Ectodermal cell (in vitro differentiated cells): ENCODE data around the gene CTSD. TPM values are rescaled to one million over a fixed set of nuclear protein-coding genes. Genes with fewer than 3 reads are reported as not detected.
"Not testable (repeated sequence)": the region's sequence is repeated elsewhere in the genome, so short reads cannot be mapped to it uniquely, and the experiment has no call there.

ENCODE experiments used
- H3K27ac ChIP-seq: 2 replicates; pipeline ENCODE4 v1.7.0; 2013; ENCODE audit warnings: mild to moderate bottlenecking, low read depth, low read length; ENCODE audit not compliant: insufficient read depth, poor library complexity, severe bottlenecking
- H3K27me3 ChIP-seq: 2 replicates; pipeline ENCODE4 v1.7.0; 2013; ENCODE audit warnings: mild to moderate bottlenecking, low read length; ENCODE audit not compliant: insufficient read depth, control insufficient read depth, poor library complexity, severe bottlenecking
- H3K36me3 ChIP-seq: one replicate; pipeline ENCODE4 v1.7.0; 2013; ENCODE audit warnings: low read length; ENCODE audit not compliant: control insufficient read depth, insufficient read depth
- H3K4me1 ChIP-seq: one replicate; pipeline ENCODE4 v1.7.0; 2013; ENCODE audit warnings: low read length; ENCODE audit not compliant: control insufficient read depth, insufficient read depth
- H3K4me3 ChIP-seq: 2 replicates; pipeline ENCODE4 v1.7.0; 2013; ENCODE audit warnings: low read depth, low read length, control low read depth; ENCODE audit not compliant: insufficient read depth
- H3K9me3 ChIP-seq: 2 replicates; pipeline ENCODE4 v1.7.0; 2013; ENCODE audit warnings: mild to moderate bottlenecking, low read length, moderate library complexity; ENCODE audit not compliant: control insufficient read depth
- WGBS, 2 experiments: methylation state at CpG; one replicate each; pipeline ENCODE4 v1.1.7; 2013; ENCODE audit warnings: missing lambda C conversion rate in 2 of 2; 5-methylcytosine and 5-hydroxymethylcytosine counted together
- polyA plus RNA-seq, 4 experiments: library from polyadenylated mRNA; stranded (reverse); fragments of 50-300 nt; gene quantifications; one replicate each; pipeline ENCODE4 v1.2.3, GENCODE V29; 2013

The CTSD gene
- polyA plus RNA-seq (2013, experiment 1 of 4), result 165 TPM
- 165 TPM for polyA plus RNA-seq (2013, experiment 2 of 4)
- 109 TPM for polyA plus RNA-seq (2013, experiment 3 of 4)
- polyA plus RNA-seq (2013, experiment 4 of 4), result 117 TPM

DNA sequence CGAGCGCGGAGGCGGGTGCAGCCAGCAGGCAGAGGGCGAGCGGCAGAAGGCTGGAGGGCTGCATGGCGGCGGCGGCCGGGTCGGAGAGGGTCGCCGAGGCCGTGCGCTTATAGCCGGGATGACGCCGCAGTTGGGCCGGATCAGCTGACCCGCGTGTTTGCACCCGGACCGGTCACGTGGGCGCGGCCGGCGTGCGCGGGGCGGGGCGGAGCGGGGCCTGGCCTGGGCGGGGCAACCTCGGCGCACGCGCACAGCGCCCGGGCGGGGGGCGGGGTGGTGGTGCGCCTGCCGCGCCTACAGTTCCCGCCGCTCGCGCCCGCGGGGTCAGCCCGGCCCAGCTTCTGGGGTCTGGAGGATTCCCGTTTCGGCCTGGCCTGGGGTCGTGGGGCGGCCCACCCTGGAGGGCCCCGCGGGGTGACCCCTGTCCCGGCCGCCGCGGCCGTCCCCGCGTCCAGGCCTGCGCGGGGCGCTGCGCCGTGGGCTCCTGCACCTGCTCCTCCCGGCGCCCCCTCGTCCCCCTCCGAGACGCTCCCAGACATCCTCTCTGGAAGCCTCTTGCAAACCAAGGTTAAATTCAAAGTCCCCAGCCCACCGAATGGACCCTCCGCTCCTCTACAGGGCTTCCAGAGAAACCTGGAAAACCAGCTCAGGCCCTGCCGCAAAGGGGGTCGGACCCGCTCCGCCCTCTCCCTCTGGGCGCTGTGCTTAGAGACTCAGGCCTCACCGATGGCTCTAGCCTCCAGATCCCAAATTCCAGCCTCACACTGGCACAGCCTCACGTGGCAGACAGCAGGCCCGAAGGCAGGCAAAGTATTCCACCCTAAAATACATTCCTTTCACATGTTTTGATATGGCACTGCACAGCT is at the start of gene CTSD:
TSS of gene CTSD (minus strand) at position 132 of the 866 bp plus-strand sequence. CDS start at position 64, 68 bp downstream.
- no peaks in the 10 kb centered on the region for H3K27me3 ChIP-seq
- H3K36me3 ChIP-seq, result no peaks in the 10 kb centered on the region
- 1% methylated on average over 85 of the region's 85 CpGs for WGBS, 2 experiments
- peaks cover 9% of the 10 kb centered on the region for H3K4me1 ChIP-seq
- H3K9me3 ChIP-seq, result no peaks in the 10 kb centered on the region
- peak within 1 kb of the TSS; percentile 91 for H3K4me3 ChIP-seq
- no peak within 1 kb of the TSS for H3K27ac ChIP-seq

DNA sequence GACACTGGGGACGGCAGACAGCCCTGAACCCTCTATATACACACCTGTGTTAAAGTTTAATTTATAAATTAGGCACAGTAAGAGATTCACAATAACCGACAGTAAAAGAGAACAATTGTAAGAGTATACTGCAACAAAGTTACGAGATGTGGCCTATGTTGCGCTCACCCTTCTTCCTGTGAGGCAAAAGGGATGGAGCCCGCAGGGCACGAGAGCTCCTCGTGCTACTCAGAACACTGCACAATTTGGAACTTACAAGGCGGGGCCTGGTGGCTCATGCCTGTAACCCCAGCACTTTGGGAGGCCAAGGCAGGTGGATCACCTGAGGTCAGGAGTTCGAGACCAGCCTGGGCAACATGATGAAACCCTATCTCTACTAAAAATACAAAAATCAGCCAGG is 49.6 kb upstream of the CTSD start:
- H3K27ac ChIP-seq, H3K4me3 ChIP-seq, H3K4me1 ChIP-seq, H3K36me3 ChIP-seq, H3K9me3 ChIP-seq, H3K27me3 ChIP-seq: not testable (repeated sequence)
- WGBS, 2 experiments, result 90 to 95% methylated on average over 8 to 9 of the region's 9 CpGs

DNA sequence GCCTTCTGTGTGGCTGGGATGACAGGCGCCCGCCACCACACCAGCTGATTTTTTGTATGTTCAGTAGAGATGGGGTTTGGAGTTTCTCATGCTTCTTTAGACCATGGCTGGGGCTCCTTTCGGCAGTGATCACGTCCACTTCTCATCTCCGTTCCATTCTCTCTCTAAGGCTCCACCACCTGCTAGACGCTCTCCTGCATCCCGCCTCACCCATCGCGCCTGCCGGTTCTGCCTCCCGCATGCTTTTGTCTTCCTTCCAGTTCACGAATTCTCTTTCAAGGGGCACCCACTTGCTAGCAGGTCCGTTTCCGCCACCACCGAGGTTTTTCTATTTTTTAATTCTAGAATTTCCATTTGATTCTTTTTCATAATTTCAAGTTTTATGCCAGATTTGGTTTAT is 49.1 kb upstream of the CTSD start:
- Histone ChIP-seq H3K9me3 (no peaks in the 10 kb centered on the region), H3K27me3 (no peaks in the 10 kb centered on the region), H3K4me3 (no peak overlapping the region), H3K4me1 (no peaks in the 10 kb centered on the region), H3K27ac (no peak overlapping the region), H3K36me3 (no peaks in the 10 kb centered on the region)
- WGBS, 2 experiments, result 93 to 94% methylated on average over 15 of the region's 15 CpGs

DNA sequence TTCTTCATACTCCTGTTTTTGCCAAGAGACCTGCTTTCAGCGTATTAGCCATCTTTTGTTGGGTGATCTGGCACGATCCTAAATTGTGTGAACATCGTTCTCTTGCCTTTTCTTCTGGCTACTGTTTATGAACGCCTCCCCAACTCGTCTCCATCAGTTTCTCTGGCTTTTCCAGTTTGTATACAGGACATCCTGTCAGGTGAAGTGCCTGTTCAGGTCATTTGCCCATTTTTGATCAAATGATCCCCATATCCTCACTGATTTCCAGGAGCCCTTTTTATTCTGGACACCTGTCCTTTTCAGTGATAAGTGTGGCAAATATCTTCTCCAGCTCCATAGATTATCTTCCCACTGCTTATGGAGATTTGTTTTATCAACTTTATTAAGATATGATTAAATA is 48.5 kb upstream of the CTSD start:
- H3K27ac ChIP-seq, result no peak overlapping the region
- no peaks in the 10 kb centered on the region for H3K9me3 ChIP-seq
- H3K4me3 ChIP-seq, result no peak overlapping the region
- H3K36me3 ChIP-seq, result no peaks in the 10 kb centered on the region
- 88 to 93% methylated on average over 5 of the region's 5 CpGs for whole genome bisulfite sequencing, 2 experiments
- H3K4me1 ChIP-seq, result no peaks in the 10 kb centered on the region
- H3K27me3 ChIP-seq, result no peaks in the 10 kb centered on the region

DNA sequence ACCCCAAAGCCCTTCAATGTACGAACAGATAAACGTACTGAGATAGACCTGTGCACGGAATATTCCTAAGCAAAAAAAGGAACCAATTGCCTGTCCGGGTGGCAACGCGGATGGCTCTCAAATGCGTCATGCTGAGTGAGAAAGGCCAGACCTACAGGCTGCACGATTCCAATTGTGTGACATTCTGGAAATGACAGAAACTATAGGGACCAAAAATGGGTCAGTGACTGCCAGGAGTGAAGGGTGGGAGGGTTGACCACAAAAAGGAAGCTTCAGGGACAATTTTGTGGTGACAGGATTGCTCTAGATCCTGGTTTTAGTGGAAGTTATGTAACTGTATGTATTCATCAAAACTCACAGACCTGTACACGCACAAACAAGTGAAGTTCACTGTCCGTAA is 47.0 kb upstream of the CTSD start:
- no peaks in the 10 kb centered on the region for H3K9me3 ChIP-seq
- H3K4me3 ChIP-seq, result no peak overlapping the region
- H3K27ac ChIP-seq, result no peak overlapping the region
- H3K36me3 ChIP-seq, result no peaks in the 10 kb centered on the region
- WGBS, 2 experiments, result 92 to 93% methylated on average over 10 of the region's 10 CpGs
- H3K27me3 ChIP-seq, result no peaks in the 10 kb centered on the region
- H3K4me1 ChIP-seq, result no peaks in the 10 kb centered on the region

DNA sequence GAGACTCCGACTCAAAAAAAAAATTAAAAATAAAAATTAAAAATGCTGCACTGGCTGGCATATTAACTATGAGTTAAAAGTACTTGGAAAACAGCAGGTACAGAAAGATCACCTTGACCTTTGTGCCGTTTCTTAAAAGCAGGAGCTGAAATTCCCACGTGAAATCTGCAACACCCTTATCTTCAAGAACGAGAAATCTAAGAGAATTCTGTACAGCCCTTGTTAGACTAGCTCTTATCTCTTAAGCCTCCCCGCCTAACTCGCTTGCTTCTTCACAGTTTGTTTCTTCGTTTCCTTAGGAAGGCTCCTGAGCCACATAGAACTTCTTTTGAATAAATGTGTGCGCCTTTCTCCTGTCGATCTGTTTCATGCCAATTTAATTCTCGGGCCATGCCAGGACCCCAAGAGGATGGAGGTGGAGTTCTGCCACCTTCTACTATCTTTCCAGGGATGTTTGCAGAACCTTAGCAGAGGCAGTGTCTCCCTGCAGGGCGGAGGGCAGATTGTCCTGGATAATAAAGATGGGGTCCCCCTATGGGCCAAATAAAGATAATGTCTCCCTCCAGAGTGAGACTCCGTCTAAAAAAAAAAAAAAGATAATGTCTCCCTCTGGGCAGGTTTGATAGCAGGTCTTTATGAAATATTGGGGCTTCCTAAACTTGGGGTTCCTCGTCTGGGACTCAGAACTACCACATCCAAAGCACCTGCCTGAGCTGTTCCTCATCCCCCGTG is 43.7 kb upstream of the CTSD start:
- no peaks in the 10 kb centered on the region for H3K4me1 ChIP-seq
- H3K4me3 ChIP-seq, result no peak overlapping the region
- WGBS, 2 experiments, result 86 to 89% methylated on average over 14 of the region's 14 CpGs
- no peaks in the 10 kb centered on the region for H3K36me3 ChIP-seq
- H3K27ac ChIP-seq, result no peak overlapping the region
- no peaks in the 10 kb centered on the region for H3K27me3 ChIP-seq
- H3K9me3 ChIP-seq, result no peaks in the 10 kb centered on the region

DNA sequence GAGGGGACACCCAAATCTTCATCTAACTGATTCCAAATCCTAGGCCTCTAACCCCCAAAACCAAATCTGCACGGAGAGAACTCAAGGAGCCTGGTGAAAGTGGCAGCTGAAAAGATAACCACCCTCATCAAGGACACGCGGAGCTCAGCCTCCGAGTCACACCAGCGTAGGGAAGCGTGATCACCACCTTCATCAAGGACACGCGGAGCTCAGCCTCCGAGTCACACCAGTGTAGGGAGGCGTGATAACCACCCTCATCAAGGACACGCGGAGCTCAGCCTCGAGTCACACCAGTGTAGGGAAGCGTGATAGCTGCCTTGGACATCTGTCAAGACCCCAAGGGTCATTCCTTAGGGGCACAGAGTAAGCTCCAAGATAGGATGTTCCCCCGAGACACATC is 41.8 kb upstream of the CTSD start:
- no peaks in the 10 kb centered on the region for H3K4me1 ChIP-seq
- H3K27me3 ChIP-seq, result no peaks in the 10 kb centered on the region
- no peak overlapping the region for H3K27ac ChIP-seq
- no peaks in the 10 kb centered on the region for H3K9me3 ChIP-seq
- H3K4me3 ChIP-seq, result no peak overlapping the region
- H3K36me3 ChIP-seq, result no peaks in the 10 kb centered on the region
- WGBS, 2 experiments, result 92 to 95% methylated on average over 15 of the region's 15 CpGs

DNA sequence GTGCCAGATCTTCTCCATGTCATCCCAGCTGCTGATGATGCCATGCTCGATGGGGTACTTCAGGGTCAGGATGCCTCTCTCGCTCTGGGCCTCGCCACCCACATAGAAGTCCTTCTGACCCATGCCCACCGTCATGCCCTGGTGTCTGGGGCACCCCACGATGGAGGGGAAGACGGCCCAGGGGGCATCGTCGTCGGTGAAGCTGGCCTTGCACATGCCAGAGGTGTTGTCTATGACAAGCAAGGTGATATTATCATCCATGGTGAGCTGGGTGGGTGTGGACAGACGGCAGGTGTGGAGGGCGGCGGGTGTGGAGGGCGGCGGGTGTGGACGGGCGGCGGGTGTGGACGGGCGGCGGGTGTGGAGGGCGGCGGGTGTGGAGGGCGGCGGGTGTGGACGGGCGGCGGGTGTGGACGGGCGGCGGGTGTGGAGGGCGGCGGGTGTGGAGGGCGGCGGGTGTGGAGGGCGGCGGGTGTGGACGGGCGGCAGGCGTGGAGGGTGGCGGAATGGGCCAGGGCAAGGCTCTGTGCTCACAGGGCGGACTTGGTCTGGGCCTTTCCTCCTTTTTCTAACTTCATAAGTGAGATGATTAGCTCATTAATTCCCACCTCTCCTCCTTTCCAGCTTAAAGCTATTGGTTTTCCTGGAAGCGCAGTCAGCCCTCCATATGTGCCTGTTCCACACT is 40.2 kb upstream of the CTSD start:
- H3K4me3 ChIP-seq, H3K36me3 ChIP-seq, H3K27ac ChIP-seq, H3K9me3 ChIP-seq, H3K4me1 ChIP-seq, H3K27me3 ChIP-seq: not testable (repeated sequence)
- 93% methylated on average over 29 to 35 of the region's 42 CpGs for WGBS, 2 experiments

DNA sequence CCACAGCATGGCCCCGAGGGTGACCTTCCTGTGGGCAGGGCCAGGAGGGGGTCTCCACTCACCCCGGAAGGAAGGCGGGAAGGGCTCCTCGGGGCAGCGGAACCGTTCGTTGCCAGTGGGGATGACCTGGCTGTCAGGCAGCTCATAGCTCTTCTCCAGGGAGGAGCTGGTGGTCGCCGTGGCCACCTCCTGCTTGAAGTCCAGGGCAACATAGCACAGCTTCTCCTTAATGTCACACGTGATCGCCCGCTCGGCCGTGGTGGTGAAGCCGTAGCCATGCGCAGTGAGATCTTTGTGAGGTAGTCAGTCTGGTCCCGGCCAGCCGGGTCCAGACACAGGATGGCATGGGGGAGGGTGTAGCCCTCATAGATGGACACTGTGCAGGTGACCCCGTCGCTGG is 39.5 kb upstream of the CTSD start:
- Histone ChIP-seq H3K27ac (no peak overlapping the region), H3K4me1 (no peaks in the 10 kb centered on the region), H3K36me3 (no peaks in the 10 kb centered on the region), H3K9me3 (no peaks in the 10 kb centered on the region), H3K4me3 (no peak overlapping the region), H3K27me3 (no peaks in the 10 kb centered on the region)
- WGBS, 2 experiments, result 94 to 96% methylated on average over 20 of the region's 20 CpGs
